Right atrium auricular region (tissue), 2 donors: ENCODE data around the gene TAAR8. TPM values are rescaled to one million over a fixed set of nuclear protein-coding genes. Genes with fewer than 3 reads are reported as not detected.

Experiments
- DNase-seq: peaks from one replicate; pipeline ENCODE4 v3.0.0-alpha.2; 2019; ENCODE audit warnings: low spot score
- H3K27ac ChIP-seq, 2 donors: fragments of 200-600 bp; sonication (generic); 1 replicate in 1 of 2; 2 replicates in 1 of 2; pipeline ENCODE4 v1.5.1; 2016 to 2019
- H3K27me3 ChIP-seq, 2 donors: fragments of 200-600 bp; sonication (generic); one replicate each; pipeline versions ENCODE4 v1.5.1 to v1.6.0; 2017 to 2019
- H3K36me3 ChIP-seq: fragments of 200-600 bp; sonication (generic); one replicate; pipeline ENCODE4 v1.5.1; 2016
- H3K4me1 ChIP-seq, 2 donors: fragments of 200-600 bp; sonication (generic); one replicate each; pipeline versions ENCODE4 v1.5.1 to v1.6.0; 2017 to 2019
- H3K4me3 ChIP-seq, 2 donors: fragments of 200-600 bp; sonication (generic); 1 replicate in 1 of 2; 2 replicates in 1 of 2; pipeline ENCODE4 v1.5.1; 2017 to 2019; ENCODE audit warnings: mild to moderate bottlenecking in 1 of 2, moderate library complexity in 1 of 2
- H3K9me3 ChIP-seq, 2 donors: fragments of 200-600 bp; sonication (generic); one replicate each; pipeline ENCODE4 v1.5.1; 2019
- CTCF ChIP-seq, 2 donors: fragments of 200-600 bp; sonication (generic); IDR thresholded peaks; one replicate each; pipeline ENCODE4 v1.5.1; 2019; ENCODE audit warnings: antibody characterized with exemption in 2 of 2
- total RNA-seq, 2 donors: library from RNA; depleted of rRNA; stranded (reverse); fragments of >200 nt; gene quantifications; one replicate each; pipeline ENCODE4 v1.1.0, GENCODE V29; 2016

Gene TAAR8
- total RNA-seq, 2 donors from 2014 or later: not detected

DNA sequence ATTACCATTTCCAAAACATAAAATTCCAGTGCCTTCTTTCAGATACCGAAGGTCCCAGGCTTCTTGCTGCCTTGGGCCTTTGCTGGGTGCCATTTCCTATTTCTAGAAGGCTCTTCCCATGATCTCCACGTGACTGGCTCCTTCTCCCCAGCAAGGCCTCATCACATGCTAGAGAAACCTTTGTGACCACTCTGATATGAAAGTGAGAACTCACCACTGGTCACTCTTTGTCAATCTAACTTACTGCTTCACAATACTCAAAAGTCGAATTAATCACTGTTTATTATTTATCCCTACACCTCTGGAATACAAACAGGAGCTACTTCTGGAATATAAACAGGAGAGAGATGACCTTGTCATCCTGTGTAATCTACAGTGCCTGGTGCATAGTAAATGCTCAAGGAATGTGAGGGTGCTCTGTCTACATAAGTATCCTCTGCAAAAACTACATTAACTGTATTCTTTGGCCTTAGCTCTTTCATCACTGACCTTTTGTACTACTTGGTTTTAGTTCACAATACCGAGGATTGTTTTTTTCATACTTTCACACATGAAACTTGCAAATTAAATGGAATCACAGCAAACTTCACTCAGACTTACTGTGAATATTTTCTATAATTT lies 41.2 kb upstream of the TAAR8 start:
- H3K27ac ChIP-seq: peak overlapping the region; percentile 40 to 90
- no peak for DNase-seq
- no peaks in the 10 kb centered on the region for H3K9me3 ChIP-seq
- H3K27me3 ChIP-seq: no peaks in the 10 kb centered on the region
- peaks cover 0 to 46% of the 10 kb centered on the region in 2 donors for H3K4me1 ChIP-seq
- no peak for TF ChIP-seq CTCF (IDR thresholded peaks at IDR 0.05)
- H3K4me3 ChIP-seq: peak overlapping the region; percentile 79 to 93
- H3K36me3 ChIP-seq: no peaks in the 10 kb centered on the region

- peak overlapping the region; percentile 40 to 90 for H3K27ac ChIP-seq
- peaks cover 0 to 42% of the 10 kb centered on the region in 2 donors for H3K4me1 ChIP-seq
- H3K36me3 ChIP-seq: no peaks in the 10 kb centered on the region
- H3K4me3 ChIP-seq: peak overlapping the region; percentile 79 to 93
- H3K9me3 ChIP-seq: no peaks in the 10 kb centered on the region
- TF ChIP-seq CTCF (IDR thresholded peaks at IDR 0.05): no peak
- DNase-seq: no peak
- no peaks in the 10 kb centered on the region for H3K27me3 ChIP-seq
Observed at GRCh38 chr6:132511831-132512220, 40.6 kb upstream of the TAAR8 start.

DNA sequence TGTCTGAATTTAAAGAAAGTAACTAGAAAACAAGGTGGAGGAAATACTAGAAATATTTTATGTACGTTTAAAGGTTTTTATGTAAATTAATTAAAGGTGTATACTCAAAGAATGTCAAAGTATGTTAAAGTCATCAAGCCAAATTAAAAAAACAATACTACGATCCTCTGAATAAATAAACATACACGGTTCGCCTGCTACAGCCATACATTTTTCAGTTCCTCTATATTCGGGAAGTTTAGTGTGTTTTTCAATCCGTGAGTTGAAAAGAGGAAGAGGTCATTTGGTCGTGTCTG lies 40.2 kb upstream of the TAAR8 start:
- no peaks in the 10 kb centered on the region for H3K9me3 ChIP-seq
- peak overlapping the region; percentile 79 to 93 for H3K4me3 ChIP-seq
- TF ChIP-seq CTCF (IDR thresholded peaks at IDR 0.05): no peak
- no peak for DNase-seq
- H3K27ac ChIP-seq: peak overlapping the region; percentile 89 to 90
- H3K36me3 ChIP-seq: no peaks in the 10 kb centered on the region
- H3K4me1 ChIP-seq: peaks cover 0 to 42% of the 10 kb centered on the region in 2 donors
- H3K27me3 ChIP-seq: no peaks in the 10 kb centered on the region

DNA sequence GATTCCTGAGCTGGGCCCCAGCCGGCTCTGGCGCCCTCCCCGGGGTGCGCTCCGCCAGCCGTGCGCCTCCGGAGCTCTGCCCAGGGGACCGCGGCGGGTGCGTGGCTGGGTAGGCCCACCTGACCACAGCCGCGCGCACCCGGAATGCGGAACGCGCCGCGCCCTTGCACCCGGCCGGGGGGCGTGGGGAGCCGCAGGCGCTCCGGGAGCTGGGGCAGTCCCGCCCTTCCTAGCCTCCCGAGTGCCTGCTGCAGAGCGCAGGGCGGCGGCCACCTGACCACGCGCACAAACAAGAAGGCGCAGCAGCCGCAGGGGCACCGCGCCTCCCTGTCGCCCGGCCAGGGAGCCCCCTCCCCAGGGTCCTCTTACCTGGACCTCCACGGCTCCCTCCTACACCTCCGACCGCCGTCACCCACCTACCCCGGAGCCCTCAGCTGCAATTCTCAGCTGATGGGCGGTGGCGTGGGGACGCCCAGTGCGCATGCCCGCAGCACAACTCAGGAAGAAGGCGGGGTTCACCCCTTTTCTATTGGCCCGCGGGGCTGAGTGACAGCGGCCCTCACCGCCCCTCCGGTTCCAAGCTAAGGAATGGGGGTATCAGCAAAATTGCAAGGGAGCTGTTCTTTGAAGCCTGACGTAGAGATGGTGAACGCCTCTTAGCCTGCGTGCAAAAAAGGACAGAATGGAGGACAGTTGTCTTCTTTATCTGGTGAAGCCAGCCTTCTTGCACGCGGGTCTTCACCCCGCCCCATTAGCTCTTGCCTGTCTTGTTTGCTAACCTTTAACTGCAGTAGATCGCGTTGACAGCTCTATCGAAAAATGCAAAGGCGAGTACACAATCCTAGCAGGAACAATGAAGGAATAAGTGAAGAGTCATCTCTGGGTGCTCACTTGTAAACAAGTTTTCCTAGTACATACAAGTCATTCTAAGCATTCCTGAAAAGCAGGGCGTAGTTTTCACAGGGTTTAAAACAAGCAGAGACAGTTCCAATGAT lies 39.5 kb upstream of the TAAR8 start, which contains the start of gene STX7:
Gene STX7, minus strand, starts transcription at position 479 of the 995 bp plus-strand sequence. CDS start 9,586 bp downstream, outside the sequence.
- Histone ChIP-seq H3K4me1 (peaks cover 0 to 37% of the 10 kb centered on the region in 2 donors), H3K36me3 (no peaks in the 10 kb centered on the region), H3K27me3 (no peaks in the 10 kb centered on the region), H3K27ac (peak within 1 kb of the TSS; percentile 89 to 90), H3K9me3 (no peaks in the 10 kb centered on the region), H3K4me3 (peak within 1 kb of the TSS; percentile 79 to 93)
- TF ChIP-seq CTCF (IDR thresholded peaks at IDR 0.05): peak in 1 of 2 donors; percentile 32
- peak; percentile 93 for DNase-seq

GRCh38 chr6:132513831-132514545 lies 38.5 kb upstream of the TAAR8 start:
- Histone ChIP-seq H3K27me3 (no peaks in the 10 kb centered on the region), H3K4me1 (peaks cover 0 to 31% of the 10 kb centered on the region in 2 donors), H3K27ac (peak overlapping the region in 1 of 2 donors; percentile 90)

More at GRCh38 chr6:132513831-132514545, 38.5 kb upstream of the TAAR8 start:
- no peak for TF ChIP-seq CTCF (IDR thresholded peaks at IDR 0.05)
- no peaks in the 10 kb centered on the region for H3K36me3 ChIP-seq
- no peaks in the 10 kb centered on the region for H3K9me3 ChIP-seq
- H3K4me3 ChIP-seq: peak overlapping the region in 1 of 2 donors; percentile 93
- no peak for DNase-seq
